Tibial nerve (tissue), 3 donors: ENCODE data around the gene RTKN.

Source experiments
- CTCF ChIP-seq, 5 experiments: fragments of 200-600 bp in 3 of 5; fragments of 450-650 bp in 2 of 5; sonication (generic) in 3 of 5; IDR thresholded peaks; one replicate each; pipeline ENCODE4 v1.5.1; 2016 to 2019; ENCODE audit warnings: antibody characterized with exemption in 5 of 5, mild to moderate bottlenecking in 3 of 5, moderate library complexity in 2 of 5
- POLR2A ChIP-seq, 2 donors: fragments of 450-650 bp; IDR thresholded peaks; one replicate each; pipeline ENCODE4 v1.6.1; 2017; ENCODE audit warnings: antibody characterized with exemption in 2 of 2, mild to moderate bottlenecking in 2 of 2, moderate library complexity in 2 of 2

- no peak for TF ChIP-seq POLR2A (IDR thresholded peaks at IDR 0.05)
- TF ChIP-seq CTCF (IDR thresholded peaks at IDR 0.05): no peak
Observed at GRCh38 chr2:74472945-74473258, 31.2 kb upstream of the RTKN start.
